H1 (cell line): ENCODE results near the gene ATP9B. TPM values are rescaled to one million over a fixed set of nuclear protein-coding genes. Genes with fewer than 3 reads are reported as not detected.

ENCODE experiments used
- ASH2L ChIP-seq: fragments of 200-600, 300-600 bp; sonication (generic); IDR thresholded peaks from one replicate; pipeline ENCODE4 v1.7.1; 2017; ENCODE audit warnings: low read length
- CEBPB ChIP-seq: IDR thresholded peaks from 2 replicates; pipeline ENCODE4 v1.6.1; 2012; ENCODE audit warnings: low read depth, low read length
- POU5F1 ChIP-seq: IDR thresholded peaks from 2 replicates; pipeline ENCODE4 v1.6.1; 2011; ENCODE audit warnings: low read depth, mild to moderate bottlenecking, low read length, moderate library complexity
- RBBP5 ChIP-seq: IDR thresholded peaks from 2 replicates; pipeline ENCODE4 v1.7.1; 2012; ENCODE audit warnings: low read depth, mild to moderate bottlenecking, inconsistent platforms, low read length, moderate library complexity, borderline replicate concordance
- SP1 ChIP-seq: IDR thresholded peaks from 2 replicates; pipeline ENCODE4 v1.6.1; 2011; ENCODE audit warnings: low read depth, low read length
- polyA plus RNA-seq, 7 experiments: library from polyadenylated mRNA; depleted of rRNA in 3 of 7; stranded (reverse) in 5 of 7; unstranded in 2 of 7; fragments of >200 nt in 5 of 7; fragments of 200-250 nt in 2 of 7; gene quantifications; 1 replicate in 5 of 7; 2 replicates in 1 of 7; 4 replicates in 1 of 7; pipeline versions ENCODE4 v1.2.1 to v1.2.3, GENCODE V29; 2011 to 2013; ENCODE audit warnings: missing spikeins in 2 of 7, mixed read lengths in 2 of 7
- total RNA-seq: library from RNA; stranded (reverse); fragmentation: NEBNext Ultra II Directional; extraction: Animal tissue kit (Norgen Biotek cat#: 25700); gene quantifications from 2 replicates; pipeline ENCODE4 v1.2.1, GENCODE V29; 2021
- TF ChIP-seq, protein P1 (sequence below): IDR thresholded peaks from 2 replicates; pipeline ENCODE4 v1.6.1; 2011; ENCODE audit warnings: low read depth, mild to moderate bottlenecking, low read length; ENCODE audit not compliant: insufficient read depth
- TF ChIP-seq, protein P2 (sequence below), 3 experiments: IDR thresholded peaks; 1 replicate in 2 of 3; 2 replicates in 1 of 3; pipeline versions ENCODE4 v1.5.1 to v1.6.1; 2011; ENCODE audit warnings: low read length in 3 of 3, mild to moderate bottlenecking in 3 of 3, inconsistent platforms in 2 of 3, low read depth in 1 of 3, moderate library complexity in 1 of 3; ENCODE audit not compliant: insufficient read depth in 1 of 3; ENCODE audit errors: control extremely low read depth in 1 of 3

ATP9B gene
- total and polyA plus RNA-seq, 2 of the 8 experiments (the other 6 are each of a cell fraction or from before 2014, with no cell fraction given): 15.1 to 21.7 TPM

DNA sequence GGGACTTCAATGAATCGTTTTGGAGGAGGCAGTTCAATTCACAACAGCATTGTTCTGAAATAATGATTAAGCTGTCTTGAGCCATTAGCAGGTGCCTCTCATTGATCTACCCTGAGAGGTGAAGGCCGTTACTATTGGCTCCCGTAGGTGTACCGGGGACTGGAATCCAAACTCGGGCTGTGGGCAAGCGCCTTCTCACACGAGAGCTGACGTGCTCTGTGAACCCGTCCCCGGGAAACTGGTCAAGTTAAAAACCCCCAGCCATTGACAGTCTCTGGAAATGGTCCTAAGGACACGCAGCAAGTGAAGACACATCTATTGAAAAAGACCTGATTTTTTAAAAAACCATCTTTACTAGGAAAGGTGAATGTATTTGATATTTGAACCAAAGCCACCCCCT lies 318.4 kb downstream of the ATP9B start (continued):
- TF ChIP-seq, protein P1, sequence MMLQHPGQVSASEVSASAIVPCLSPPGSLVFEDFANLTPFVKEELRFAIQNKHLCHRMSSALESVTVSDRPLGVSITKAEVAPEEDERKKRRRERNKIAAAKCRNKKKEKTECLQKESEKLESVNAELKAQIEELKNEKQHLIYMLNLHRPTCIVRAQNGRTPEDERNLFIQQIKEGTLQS: no peak
- no peak for TF ChIP-seq POU5F1
- TF ChIP-seq, protein P2, sequence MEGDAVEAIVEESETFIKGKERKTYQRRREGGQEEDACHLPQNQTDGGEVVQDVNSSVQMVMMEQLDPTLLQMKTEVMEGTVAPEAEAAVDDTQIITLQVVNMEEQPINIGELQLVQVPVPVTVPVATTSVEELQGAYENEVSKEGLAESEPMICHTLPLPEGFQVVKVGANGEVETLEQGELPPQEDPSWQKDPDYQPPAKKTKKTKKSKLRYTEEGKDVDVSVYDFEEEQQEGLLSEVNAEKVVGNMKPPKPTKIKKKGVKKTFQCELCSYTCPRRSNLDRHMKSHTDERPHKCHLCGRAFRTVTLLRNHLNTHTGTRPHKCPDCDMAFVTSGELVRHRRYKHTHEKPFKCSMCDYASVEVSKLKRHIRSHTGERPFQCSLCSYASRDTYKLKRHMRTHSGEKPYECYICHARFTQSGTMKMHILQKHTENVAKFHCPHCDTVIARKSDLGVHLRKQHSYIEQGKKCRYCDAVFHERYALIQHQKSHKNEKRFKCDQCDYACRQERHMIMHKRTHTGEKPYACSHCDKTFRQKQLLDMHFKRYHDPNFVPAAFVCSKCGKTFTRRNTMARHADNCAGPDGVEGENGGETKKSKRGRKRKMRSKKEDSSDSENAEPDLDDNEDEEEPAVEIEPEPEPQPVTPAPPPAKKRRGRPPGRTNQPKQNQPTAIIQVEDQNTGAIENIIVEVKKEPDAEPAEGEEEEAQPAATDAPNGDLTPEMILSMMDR (IDR thresholded peaks at IDR 0.05; ENCODE audit: control extremely low read depth in 1 of 3, insufficient read depth in 1 of 3, low read depth in 1 of 3, low read length in 3 of 3): no peak
- TF ChIP-seq CEBPB: no peak
- TF ChIP-seq SP1: no peak
- no peak for TF ChIP-seq RBBP5
- TF ChIP-seq ASH2L: no peak
